ENCODE data around the gene ZNF646. TPM values are rescaled to one million over a fixed set of nuclear protein-coding genes. Genes with fewer than 3 reads are reported as not detected.

ZNF646 gene
- total RNA-seq, 2 experiments from 2014 or later: 28.3 to 33.3 TPM

GRCh38 chr16:31118223-31119155 is 44.3 kb downstream of the ZNF646 start:
- ChIA-PET POLR2A (interaction anchor here (1.4 kb wide), 1 partner anchor 24 kb away, joined by 5 read pairs; no protein-coding TSS in a partner anchor), CTCF (interaction anchor here (0.9 to 3.1 kb wide), 6 partner anchors 9 to 215 kb away, joined by 3 to 33 read pairs (median 4); no protein-coding TSS in a partner anchor)
- H3K4me3 Mint-ChIP-seq: peak overlapping the region; percentile 80
- no peaks in the 10 kb centered on the region for H3K9me3 Mint-ChIP-seq
- DNase-seq: no peak
- peaks cover 34% of the 10 kb centered on the region for H3K4me1 Mint-ChIP-seq
- peak overlapping the region; percentile 93 for H3K27ac Mint-ChIP-seq
- no peaks in the 10 kb centered on the region for H3K27me3 Mint-ChIP-seq
- peaks cover 22% of the 10 kb centered on the region for H3K36me3 Mint-ChIP-seq (ENCODE audit: low read depth)

GRCh38 chr16:31120129-31120528 is 45.9 kb downstream of the ZNF646 start:
- Mint-ChIP-seq H3K4me1 (peaks cover 22% of the 10 kb centered on the region), H3K27ac (no peak overlapping the region), H3K36me3 (ENCODE audit: low read depth) (peaks cover 22% of the 10 kb centered on the region), H3K27me3 (no peaks in the 10 kb centered on the region), H3K4me3 (no peak overlapping the region), H3K9me3 (no peaks in the 10 kb centered on the region)
- ChIA-PET POLR2A (no interaction called here), CTCF (interaction anchor here (3.1 kb wide), 1 partner anchor 22 kb away, joined by 23 read pairs; no protein-coding TSS in a partner anchor)
- DNase-seq: no peak

- Mint-ChIP-seq H3K27ac (no peak overlapping the region), H3K9me3 (no peaks in the 10 kb centered on the region), H3K4me1 (peaks cover 9% of the 10 kb centered on the region), H3K27me3 (no peaks in the 10 kb centered on the region), H3K36me3 (ENCODE audit: low read depth) (peaks cover 21% of the 10 kb centered on the region), H3K4me3 (no peak overlapping the region)
- POLR2A ChIA-PET: no interaction called here
- no peak for DNase-seq
- CTCF ChIA-PET: interaction anchor here (8.2 kb wide), 1 partner anchor 17 kb away, joined by 47 read pairs; no protein-coding TSS in a partner anchor
These were observed 51.6 kb downstream of the ZNF646 start for GRCh38 chr16:31125844-31126243.

GRCh38 chr16:31127182-31127581 is 53.0 kb downstream of the ZNF646 start:
- Mint-ChIP-seq H3K27me3 (no peaks in the 10 kb centered on the region), H3K27ac (no peak overlapping the region), H3K36me3 (ENCODE audit: low read depth) (peaks cover 15% of the 10 kb centered on the region), H3K4me3 (no peak overlapping the region), H3K4me1 (peaks cover 9% of the 10 kb centered on the region), H3K9me3 (no peaks in the 10 kb centered on the region)
- ChIA-PET POLR2A (interaction anchor here (0.5 to 0.7 kb wide), 2 partner anchors 9 to 53 kb away, joined by 3 to 5 read pairs; no protein-coding TSS in a partner anchor), CTCF (interaction anchor here (0.7 to 8.2 kb wide), 5 partner anchors 9 to 32 kb away, joined by 3 to 47 read pairs (median 3); partner anchors contain the start of gene KAT8)
- DNase-seq: no peak

GRCh38 chr16:31128711-31129567 is 54.7 kb downstream of the ZNF646 start:
- CTCF ChIA-PET: interaction anchor here (1.0 to 8.2 kb wide), 5 partner anchors 10 to 29 kb away, joined by 3 to 47 read pairs (median 3); no protein-coding TSS in a partner anchor
- H3K36me3 Mint-ChIP-seq (ENCODE audit: low read depth): peaks cover 12% of the 10 kb centered on the region
- DNase-seq: no peak
- H3K27me3 Mint-ChIP-seq: no peaks in the 10 kb centered on the region
- POLR2A ChIA-PET: no interaction called here
- peaks cover 9% of the 10 kb centered on the region for H3K4me1 Mint-ChIP-seq
- peak overlapping the region; percentile 88 for H3K27ac Mint-ChIP-seq
- H3K9me3 Mint-ChIP-seq: no peaks in the 10 kb centered on the region
- H3K4me3 Mint-ChIP-seq: no peak overlapping the region

- Mint-ChIP-seq H3K27me3 (no peaks in the 10 kb centered on the region), H3K36me3 (ENCODE audit: low read depth) (peaks cover 12% of the 10 kb centered on the region), H3K4me1 (peaks cover 9% of the 10 kb centered on the region), H3K27ac (peak overlapping the region; percentile 31), H3K4me3 (no peak overlapping the region), H3K9me3 (no peaks in the 10 kb centered on the region)
- POLR2A ChIA-PET: no interaction called here
- no peak for DNase-seq
- CTCF ChIA-PET: interaction anchor here (1.0 to 8.2 kb wide), 4 partner anchors 11 to 30 kb away, joined by 3 to 47 read pairs (median 4); no protein-coding TSS in a partner anchor
These were observed 55.5 kb downstream of the ZNF646 start for GRCh38 chr16:31129568-31130335.

- ChIA-PET POLR2A (no interaction called here), CTCF (interaction anchor here (1.3 to 8.2 kb wide), 2 partner anchors 10 to 13 kb away, joined by 3 to 47 read pairs; no protein-coding TSS in a partner anchor)
- H3K9me3 Mint-ChIP-seq: no peaks in the 10 kb centered on the region
These were observed 56.2 kb downstream of the ZNF646 start for GRCh38 chr16:31130336-31130891.

GRCh38 chr16:31130899-31131298 is 56.7 kb downstream of the ZNF646 start:
- H3K36me3 Mint-ChIP-seq (ENCODE audit: low read depth): peaks cover 12% of the 10 kb centered on the region
- H3K4me3 Mint-ChIP-seq: no peak overlapping the region
- H3K27me3 Mint-ChIP-seq: no peaks in the 10 kb centered on the region
- H3K9me3 Mint-ChIP-seq: no peaks in the 10 kb centered on the region
- peaks cover 9% of the 10 kb centered on the region for H3K4me1 Mint-ChIP-seq
- POLR2A ChIA-PET: no interaction called here
- DNase-seq: no peak
- CTCF ChIA-PET: interaction anchor here (1.1 to 8.2 kb wide), 2 partner anchors 12 to 14 kb away, joined by 3 to 47 read pairs; no protein-coding TSS in a partner anchor
- H3K27ac Mint-ChIP-seq: no peak overlapping the region

More at GRCh38 chr16:31130336-31130891, 56.2 kb downstream of the ZNF646 start:
- Mint-ChIP-seq H3K36me3 (ENCODE audit: low read depth) (peaks cover 12% of the 10 kb centered on the region), H3K4me1 (peaks cover 9% of the 10 kb centered on the region), H3K27me3 (no peaks in the 10 kb centered on the region), H3K4me3 (no peak overlapping the region), H3K27ac (no peak overlapping the region)
- no peak for DNase-seq

GRCh38 chr16:31131416-31131815 is 57.2 kb downstream of the ZNF646 start:
- CTCF ChIA-PET: interaction anchor here (1.1 to 8.2 kb wide), 2 partner anchors 12 to 14 kb away, joined by 3 to 47 read pairs; no protein-coding TSS in a partner anchor
- DNase-seq: no peak
- Mint-ChIP-seq H3K27me3 (no peaks in the 10 kb centered on the region), H3K36me3 (ENCODE audit: low read depth) (peaks cover 9% of the 10 kb centered on the region), H3K4me1 (peaks cover 9% of the 10 kb centered on the region), H3K9me3 (no peaks in the 10 kb centered on the region), H3K4me3 (no peak overlapping the region), H3K27ac (no peak overlapping the region)
- POLR2A ChIA-PET: no interaction called here

GRCh38 chr16:31131841-31132271 is 57.6 kb downstream of the ZNF646 start:
- DNase-seq: no peak
- H3K9me3 Mint-ChIP-seq: no peaks in the 10 kb centered on the region
- ChIA-PET POLR2A (no interaction called here), CTCF (interaction anchor here (1.1 to 8.2 kb wide), 2 partner anchors 11 to 14 kb away, joined by 3 to 47 read pairs; no protein-coding TSS in a partner anchor)
- H3K27ac Mint-ChIP-seq: no peak overlapping the region
- no peak overlapping the region for H3K4me3 Mint-ChIP-seq
- H3K27me3 Mint-ChIP-seq: no peaks in the 10 kb centered on the region
- H3K36me3 Mint-ChIP-seq (ENCODE audit: low read depth): peaks cover 9% of the 10 kb centered on the region
- H3K4me1 Mint-ChIP-seq: peaks cover 9% of the 10 kb centered on the region

- POLR2A ChIA-PET: no interaction called here
These were observed 58.2 kb downstream of the ZNF646 start for GRCh38 chr16:31132303-31132979.

More at GRCh38 chr16:31132303-31132979, 58.2 kb downstream of the ZNF646 start:
- Mint-ChIP-seq H3K9me3 (no peaks in the 10 kb centered on the region), H3K4me1 (peaks cover 9% of the 10 kb centered on the region), H3K4me3 (no peak overlapping the region), H3K27ac (no peak overlapping the region), H3K27me3 (no peaks in the 10 kb centered on the region), H3K36me3 (ENCODE audit: low read depth) (peaks cover 8% of the 10 kb centered on the region)
- DNase-seq: no peak
- CTCF ChIA-PET: interaction anchor here (1.1 to 8.2 kb wide), 2 partner anchors 11 to 13 kb away, joined by 3 to 47 read pairs; no protein-coding TSS in a partner anchor

Data from activated CD4-positive, alpha-beta T cell treated with anti-CD3 and anti-CD28 coated beads, Interleukin-2, amount 10 ng/mL, durations not matched to agents 7 days and 5 days (primary cell).